ENCODE measurements around the gene WIPF3.
"Not testable (repeated sequence)": the region's sequence is repeated elsewhere in the genome, so short reads cannot be mapped to it uniquely, and the experiment has no call there.

Gene WIPF3

GRCh38 chr7:29957521-29958310 lies 151.4 kb downstream of the WIPF3 start:
- DNase-seq: peak; percentile 83

- no peak for DNase-seq
Measured at GRCh38 chr7:29958667-29959358, 152.5 kb downstream of the WIPF3 start.

- DNase-seq: not testable (repeated sequence)
Measured at GRCh38 chr7:29961611-29962010, 155.3 kb downstream of the WIPF3 start.

- no peak for DNase-seq
Measured at GRCh38 chr7:29962035-29962434, 155.7 kb downstream of the WIPF3 start.

- DNase-seq: no peak
Measured at GRCh38 chr7:29965030-29965429, 158.7 kb downstream of the WIPF3 start.
